NK-92 treated with Interleukin-12 subunit alpha and Interleukin-12 subunit beta, amount 100 ng/mL, for 24 hours (cell line): ENCODE results near the gene SLC7A14.

Experiments
- DNase-seq: peaks from one replicate; lab custom pipeline; 2025; lab: John Stamatoyannopoulos, UW

Gene SLC7A14

GRCh38 chr3:170534227-170534626, 51.6 kb downstream of the SLC7A14 start:
- DNase-seq, result no peak

GRCh38 chr3:170532573-170532972, 53.3 kb downstream of the SLC7A14 start:
- DNase-seq, result no peak

GRCh38 chr3:170531657-170532335, 54.1 kb downstream of the SLC7A14 start:
- no peak for DNase-seq

GRCh38 chr3:170531054-170531453, 54.8 kb downstream of the SLC7A14 start:
- DNase-seq, result no peak

GRCh38 chr3:170529912-170530311, 56.0 kb downstream of the SLC7A14 start:
- DNase-seq, result no peak

- DNase-seq, result no peak
These were observed 56.5 kb downstream of the SLC7A14 start for GRCh38 chr3:170529346-170529745.

GRCh38 chr3:170528726-170529125, 57.1 kb downstream of the SLC7A14 start:
- no peak for DNase-seq

- DNase-seq, result no peak
These were observed 61.8 kb downstream of the SLC7A14 start for GRCh38 chr3:170524073-170524472.

GRCh38 chr3:170523248-170523647, 62.6 kb downstream of the SLC7A14 start:
- DNase-seq, result no peak

GRCh38 chr3:170522201-170522600, 63.7 kb downstream of the SLC7A14 start:
- DNase-seq, result no peak

- DNase-seq, result no peak
These were observed 64.9 kb downstream of the SLC7A14 start for GRCh38 chr3:170520996-170521395.

- DNase-seq, result no peak
These were observed 68.5 kb downstream of the SLC7A14 start for GRCh38 chr3:170517242-170517945.

- no peak for DNase-seq
These were observed 72.2 kb downstream of the SLC7A14 start for GRCh38 chr3:170513642-170514041.

GRCh38 chr3:170511371-170511770, 74.5 kb downstream of the SLC7A14 start:
- no peak for DNase-seq

GRCh38 chr3:170508839-170509238, 77.0 kb downstream of the SLC7A14 start:
- DNase-seq, result no peak

- no peak for DNase-seq
These were observed 77.6 kb downstream of the SLC7A14 start for GRCh38 chr3:170508291-170508690.

- no peak for DNase-seq
These were observed 78.8 kb downstream of the SLC7A14 start for GRCh38 chr3:170507063-170507462.

- DNase-seq, result no peak
These were observed 79.3 kb downstream of the SLC7A14 start for GRCh38 chr3:170506556-170506955.

- DNase-seq, result no peak
These were observed 83.6 kb downstream of the SLC7A14 start for GRCh38 chr3:170502297-170502696.

GRCh38 chr3:170500995-170501394, 84.9 kb downstream of the SLC7A14 start:
- DNase-seq, result no peak

GRCh38 chr3:170500462-170500861, 85.4 kb downstream of the SLC7A14 start:
- DNase-seq, result no peak

- DNase-seq, result no peak
These were observed 86.2 kb downstream of the SLC7A14 start for GRCh38 chr3:170499562-170500156.
